Liver (tissue), 3 donors: ENCODE results near the gene IL9R.

ENCODE experiments used
- CTCF ChIP-seq: fragments of 150-350 bp; IDR thresholded peaks from 2 replicates; pipeline ENCODE4 v1.5.1; 2017; ENCODE audit warnings: improper control_type of control experiment, low read depth, low read length; ENCODE audit not compliant: missing input control
- EGR1 ChIP-seq, 2 donors: IDR thresholded peaks; 2 replicates each; pipeline ENCODE4 v1.6.1; 2016 to 2018; ENCODE audit warnings: antibody characterized with exemption in 2 of 2, low read depth in 2 of 2
- FOXA1 ChIP-seq: IDR thresholded peaks from 2 replicates; pipeline ENCODE4 v1.6.1; 2016; ENCODE audit warnings: antibody characterized with exemption
- HNF4A ChIP-seq, 2 donors: conservative IDR thresholded peaks; 2 replicates each; pipeline ENCODE4 v1.6.1; 2016; ENCODE audit warnings: antibody characterized with exemption in 2 of 2, mild to moderate bottlenecking in 2 of 2
- JUND ChIP-seq, 2 donors: IDR thresholded peaks; 2 replicates each; pipeline ENCODE4 v1.6.1; 2016; ENCODE audit warnings: antibody characterized with exemption in 2 of 2
- NR2F2 ChIP-seq: IDR thresholded peaks from 2 replicates; pipeline ENCODE4 v1.6.1; 2016; ENCODE audit warnings: antibody characterized with exemption
- RAD21 ChIP-seq, 2 donors: IDR thresholded peaks; 2 replicates each; pipeline ENCODE4 v1.6.1; 2016; ENCODE audit warnings: antibody characterized with exemption in 2 of 2, mild to moderate bottlenecking in 2 of 2
- SP1 ChIP-seq: IDR thresholded peaks from 2 replicates; pipeline ENCODE4 v1.6.1; 2018; ENCODE audit warnings: antibody characterized with exemption, mild to moderate bottlenecking
- TAF1 ChIP-seq: conservative IDR thresholded peaks from 2 replicates; pipeline ENCODE4 v1.6.1; 2016; ENCODE audit warnings: antibody characterized with exemption, mild to moderate bottlenecking
- YY1 ChIP-seq: IDR thresholded peaks from 2 replicates; pipeline ENCODE4 v1.6.1; 2016; ENCODE audit warnings: antibody characterized with exemption, mild to moderate bottlenecking
- TF ChIP-seq, protein P1 (sequence below): IDR thresholded peaks from 2 replicates; pipeline ENCODE4 v1.6.1; 2016; ENCODE audit warnings: antibody characterized with exemption
- TF ChIP-seq, protein P2 (sequence below): IDR thresholded peaks from 2 replicates; pipeline ENCODE4 v1.6.1; 2016; ENCODE audit warnings: antibody characterized with exemption, mild to moderate bottlenecking
- TF ChIP-seq, protein P3 (sequence below): IDR thresholded peaks from 2 replicates; pipeline ENCODE4 v1.6.1; 2016; ENCODE audit warnings: antibody characterized with exemption
- donor health status: healthy.
- donor health status: healthy.

DNA sequence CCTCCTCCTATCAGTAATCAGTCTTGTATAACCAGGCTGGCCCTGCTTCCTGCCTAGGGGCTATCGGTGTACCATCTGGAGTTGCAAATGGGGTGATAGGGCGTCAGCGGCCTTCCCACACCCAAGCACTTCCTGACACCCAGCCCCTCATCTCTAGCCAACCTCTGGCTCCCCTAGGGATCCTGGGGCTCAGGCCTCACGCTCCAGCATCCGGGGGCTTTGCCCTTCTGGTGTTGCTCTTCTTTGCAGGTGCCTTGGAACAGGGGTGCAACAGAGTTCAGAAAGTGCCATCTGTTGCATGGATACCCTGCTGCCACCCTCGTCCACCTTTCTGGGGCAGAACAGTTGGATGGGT lies 4.1 kb downstream of the IL9R start:
- TF ChIP-seq CTCF (no peak), TAF1 (no peak), YY1 (no peak), EGR1 (IDR thresholded peaks at IDR 0.05; ENCODE audit: low read depth in 2 of 2) (no peak), NR2F2 (no peak), RAD21 (IDR thresholded peaks at IDR 0.05) (no peak), HNF4A (conservative IDR thresholded peaks at IDR 0.05) (no peak), SP1 (no peak), FOXA1 (no peak), JUND (IDR thresholded peaks at IDR 0.05) (no peak)
- TF ChIP-seq, protein P1, sequence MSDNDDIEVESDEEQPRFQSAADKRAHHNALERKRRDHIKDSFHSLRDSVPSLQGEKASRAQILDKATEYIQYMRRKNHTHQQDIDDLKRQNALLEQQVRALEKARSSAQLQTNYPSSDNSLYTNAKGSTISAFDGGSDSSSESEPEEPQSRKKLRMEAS: no peak
- TF ChIP-seq, protein P2, sequence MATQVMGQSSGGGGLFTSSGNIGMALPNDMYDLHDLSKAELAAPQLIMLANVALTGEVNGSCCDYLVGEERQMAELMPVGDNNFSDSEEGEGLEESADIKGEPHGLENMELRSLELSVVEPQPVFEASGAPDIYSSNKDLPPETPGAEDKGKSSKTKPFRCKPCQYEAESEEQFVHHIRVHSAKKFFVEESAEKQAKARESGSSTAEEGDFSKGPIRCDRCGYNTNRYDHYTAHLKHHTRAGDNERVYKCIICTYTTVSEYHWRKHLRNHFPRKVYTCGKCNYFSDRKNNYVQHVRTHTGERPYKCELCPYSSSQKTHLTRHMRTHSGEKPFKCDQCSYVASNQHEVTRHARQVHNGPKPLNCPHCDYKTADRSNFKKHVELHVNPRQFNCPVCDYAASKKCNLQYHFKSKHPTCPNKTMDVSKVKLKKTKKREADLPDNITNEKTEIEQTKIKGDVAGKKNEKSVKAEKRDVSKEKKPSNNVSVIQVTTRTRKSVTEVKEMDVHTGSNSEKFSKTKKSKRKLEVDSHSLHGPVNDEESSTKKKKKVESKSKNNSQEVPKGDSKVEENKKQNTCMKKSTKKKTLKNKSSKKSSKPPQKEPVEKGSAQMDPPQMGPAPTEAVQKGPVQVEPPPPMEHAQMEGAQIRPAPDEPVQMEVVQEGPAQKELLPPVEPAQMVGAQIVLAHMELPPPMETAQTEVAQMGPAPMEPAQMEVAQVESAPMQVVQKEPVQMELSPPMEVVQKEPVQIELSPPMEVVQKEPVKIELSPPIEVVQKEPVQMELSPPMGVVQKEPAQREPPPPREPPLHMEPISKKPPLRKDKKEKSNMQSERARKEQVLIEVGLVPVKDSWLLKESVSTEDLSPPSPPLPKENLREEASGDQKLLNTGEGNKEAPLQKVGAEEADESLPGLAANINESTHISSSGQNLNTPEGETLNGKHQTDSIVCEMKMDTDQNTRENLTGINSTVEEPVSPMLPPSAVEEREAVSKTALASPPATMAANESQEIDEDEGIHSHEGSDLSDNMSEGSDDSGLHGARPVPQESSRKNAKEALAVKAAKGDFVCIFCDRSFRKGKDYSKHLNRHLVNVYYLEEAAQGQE: no peak
- TF ChIP-seq, protein P3, sequence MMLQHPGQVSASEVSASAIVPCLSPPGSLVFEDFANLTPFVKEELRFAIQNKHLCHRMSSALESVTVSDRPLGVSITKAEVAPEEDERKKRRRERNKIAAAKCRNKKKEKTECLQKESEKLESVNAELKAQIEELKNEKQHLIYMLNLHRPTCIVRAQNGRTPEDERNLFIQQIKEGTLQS: no peak
